Spleen (tissue), 7 donors: ENCODE data around the gene TSPAN18.

ENCODE experiments used
- POLR2A ChIP-seq, 3 donors: fragments of 450-650 bp; IDR thresholded peaks; one replicate each; pipeline ENCODE4 v1.5.1; 2017; ENCODE audit warnings: antibody characterized with exemption in 3 of 3, mild to moderate bottlenecking in 1 of 3
- POLR2AphosphoS5 ChIP-seq, 3 donors: sonication (generic); formaldehyde crosslinking; IDR thresholded peaks; one replicate each; pipeline ENCODE4 v1.5.1; 2017; ENCODE audit warnings: antibody characterized with exemption in 3 of 3
- TF ChIP-seq, protein P1 (sequence below), 11 experiments: fragments of 200-600 bp in 7 of 11; fragments of 450-650 bp in 4 of 11; sonication (generic) in 4 of 11; IDR thresholded peaks in 8 of 11; conservative IDR thresholded peaks in 3 of 11; 1 replicate in 7 of 11; 2 replicates in 4 of 11; pipeline versions ENCODE4 v1.4.0 to v1.8.0; 2016 to 2021; ENCODE audit warnings: antibody characterized with exemption in 11 of 11, inconsistent platforms in 4 of 11, mild to moderate bottlenecking in 1 of 11
- donor health status: DM: no; HTN: no; CAD: no; lungs with moderate emphysema.
- donor health status: DM: no; HTN: no; CAD: no.
- donor health status: DM: no; HTN: no; CAD: no.

DNA sequence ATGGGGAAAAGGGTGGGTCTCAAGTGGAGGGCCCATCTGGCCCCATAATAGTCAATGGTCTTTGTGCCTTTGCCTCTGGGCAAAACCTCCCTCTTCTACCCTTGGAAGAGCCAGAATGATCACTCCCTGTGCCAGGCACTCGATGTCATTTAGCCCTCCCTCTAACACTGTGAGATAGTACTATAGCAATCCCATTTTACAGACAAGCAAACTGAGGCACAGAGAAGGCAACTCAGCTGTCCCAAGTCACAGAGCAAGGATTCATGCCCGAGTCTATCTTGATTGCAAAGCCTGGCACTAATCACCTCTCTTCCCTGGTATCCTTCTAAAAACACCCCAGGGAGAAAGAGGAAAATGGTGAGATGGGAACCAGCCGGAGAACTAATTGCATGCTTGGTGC is 147.5 kb downstream of the TSPAN18 start:
- TF ChIP-seq, protein P1, sequence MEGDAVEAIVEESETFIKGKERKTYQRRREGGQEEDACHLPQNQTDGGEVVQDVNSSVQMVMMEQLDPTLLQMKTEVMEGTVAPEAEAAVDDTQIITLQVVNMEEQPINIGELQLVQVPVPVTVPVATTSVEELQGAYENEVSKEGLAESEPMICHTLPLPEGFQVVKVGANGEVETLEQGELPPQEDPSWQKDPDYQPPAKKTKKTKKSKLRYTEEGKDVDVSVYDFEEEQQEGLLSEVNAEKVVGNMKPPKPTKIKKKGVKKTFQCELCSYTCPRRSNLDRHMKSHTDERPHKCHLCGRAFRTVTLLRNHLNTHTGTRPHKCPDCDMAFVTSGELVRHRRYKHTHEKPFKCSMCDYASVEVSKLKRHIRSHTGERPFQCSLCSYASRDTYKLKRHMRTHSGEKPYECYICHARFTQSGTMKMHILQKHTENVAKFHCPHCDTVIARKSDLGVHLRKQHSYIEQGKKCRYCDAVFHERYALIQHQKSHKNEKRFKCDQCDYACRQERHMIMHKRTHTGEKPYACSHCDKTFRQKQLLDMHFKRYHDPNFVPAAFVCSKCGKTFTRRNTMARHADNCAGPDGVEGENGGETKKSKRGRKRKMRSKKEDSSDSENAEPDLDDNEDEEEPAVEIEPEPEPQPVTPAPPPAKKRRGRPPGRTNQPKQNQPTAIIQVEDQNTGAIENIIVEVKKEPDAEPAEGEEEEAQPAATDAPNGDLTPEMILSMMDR (IDR thresholded peaks at IDR 0.05 in 8 of 11, conservative IDR thresholded peaks at IDR 0.05 in 3 of 11) = no peak
- TF ChIP-seq POLR2A (IDR thresholded peaks at IDR 0.05) (no peak), POLR2AphosphoS5 (IDR thresholded peaks at IDR 0.05) (no peak)
